Bronchial epithelial cell (primary cell): ENCODE data around the gene ACP1. TPM values are rescaled to one million over a fixed set of nuclear protein-coding genes. Genes with fewer than 3 reads are reported as not detected.

Source experiments
- DNase-seq: peaks from one replicate; pipeline ENCODE4 v3.0.0-alpha.2; 2010; ENCODE audit warnings: low read depth
- FAIRE-seq: peaks from 2 replicates; lab custom pipeline; 2011; peaks lifted over from hg19 to GRCh38; lab: Jason Lieb, UNC
- H3K27me3 ChIP-seq: 2 replicates; pipeline ENCODE4 v1.5.1; 2011; ENCODE audit warnings: low read length; ENCODE audit not compliant: control insufficient read depth, insufficient read depth
- H3K36me3 ChIP-seq: 2 replicates; pipeline ENCODE4 v1.5.1; 2011; ENCODE audit warnings: low read length; ENCODE audit not compliant: control insufficient read depth, insufficient read depth
- H3K4me3 ChIP-seq: 2 replicates; pipeline ENCODE4 v1.5.1; 2011; ENCODE audit warnings: mild to moderate bottlenecking, low read depth, low read length, control low read depth
- total RNA-seq: library from RNA; depleted of rRNA; stranded (reverse); fragments of >200 nt; gene quantifications from 2 replicates; pipeline ENCODE4 v1.2.1, GENCODE V29; 2014
- TF ChIP-seq, protein P1 (sequence below): IDR thresholded peaks from 2 replicates; pipeline ENCODE4 v1.5.1; 2011; ENCODE audit warnings: mild to moderate bottlenecking, moderate library complexity, low read length, control low read depth, inconsistent platforms; ENCODE audit not compliant: insufficient read depth, severe bottlenecking

The ACP1 gene
- total RNA-seq, 1 donor from 2014 or later = 106 TPM

DNA sequence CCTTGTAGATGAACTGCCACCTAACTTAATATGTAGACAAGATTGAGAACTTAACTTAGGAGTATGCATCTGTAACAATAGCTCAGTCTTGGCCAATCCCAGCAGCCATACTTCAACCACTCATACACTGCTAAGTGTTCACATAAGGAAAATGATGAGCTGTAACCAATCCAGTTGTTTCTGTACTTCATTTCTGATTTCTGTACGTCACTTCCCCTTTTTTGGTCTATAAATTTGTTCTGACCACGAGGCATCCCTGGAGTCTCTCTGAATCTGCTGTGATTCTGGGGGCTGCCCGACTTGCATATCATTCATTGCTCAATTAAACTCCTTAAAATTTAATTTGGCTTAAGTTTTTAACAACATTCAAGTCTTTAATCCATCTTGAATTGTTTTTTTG is 7.3 kb upstream of the ACP1 start:
- peaks cover 3% of the 10 kb centered on the region for H3K36me3 ChIP-seq
- TF ChIP-seq, protein P1, sequence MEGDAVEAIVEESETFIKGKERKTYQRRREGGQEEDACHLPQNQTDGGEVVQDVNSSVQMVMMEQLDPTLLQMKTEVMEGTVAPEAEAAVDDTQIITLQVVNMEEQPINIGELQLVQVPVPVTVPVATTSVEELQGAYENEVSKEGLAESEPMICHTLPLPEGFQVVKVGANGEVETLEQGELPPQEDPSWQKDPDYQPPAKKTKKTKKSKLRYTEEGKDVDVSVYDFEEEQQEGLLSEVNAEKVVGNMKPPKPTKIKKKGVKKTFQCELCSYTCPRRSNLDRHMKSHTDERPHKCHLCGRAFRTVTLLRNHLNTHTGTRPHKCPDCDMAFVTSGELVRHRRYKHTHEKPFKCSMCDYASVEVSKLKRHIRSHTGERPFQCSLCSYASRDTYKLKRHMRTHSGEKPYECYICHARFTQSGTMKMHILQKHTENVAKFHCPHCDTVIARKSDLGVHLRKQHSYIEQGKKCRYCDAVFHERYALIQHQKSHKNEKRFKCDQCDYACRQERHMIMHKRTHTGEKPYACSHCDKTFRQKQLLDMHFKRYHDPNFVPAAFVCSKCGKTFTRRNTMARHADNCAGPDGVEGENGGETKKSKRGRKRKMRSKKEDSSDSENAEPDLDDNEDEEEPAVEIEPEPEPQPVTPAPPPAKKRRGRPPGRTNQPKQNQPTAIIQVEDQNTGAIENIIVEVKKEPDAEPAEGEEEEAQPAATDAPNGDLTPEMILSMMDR = no peak
- no peaks in the 10 kb centered on the region for H3K27me3 ChIP-seq
- no peak overlapping the region for H3K4me3 ChIP-seq
- DNase-seq (no peak), FAIRE-seq (no peak)

DNA sequence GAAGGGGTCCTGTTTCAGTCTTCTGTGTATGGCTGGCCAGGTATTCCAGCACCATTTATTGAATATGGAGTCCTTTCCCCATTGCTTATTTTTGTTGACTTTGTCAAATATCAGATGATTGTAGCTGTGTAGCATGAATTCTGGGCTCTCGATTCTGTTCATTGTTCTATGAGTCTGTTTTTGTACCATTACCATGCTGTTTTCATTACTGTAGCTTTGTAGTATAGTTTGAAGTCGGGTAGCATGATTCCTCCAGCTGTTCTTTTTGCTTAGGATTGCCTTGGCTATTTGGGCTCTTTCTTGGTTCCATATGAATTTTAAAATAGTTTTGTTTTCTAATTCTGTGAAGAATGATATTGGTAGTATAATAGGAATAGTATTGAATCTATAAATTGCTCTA is 6.9 kb upstream of the ACP1 start:
- H3K4me3 ChIP-seq = no peak overlapping the region
- H3K36me3 ChIP-seq = peaks cover 3% of the 10 kb centered on the region
- FAIRE-seq (no peak), DNase-seq (no peak)
- TF ChIP-seq, protein P1 = no peak
- H3K27me3 ChIP-seq = no peaks in the 10 kb centered on the region

DNA sequence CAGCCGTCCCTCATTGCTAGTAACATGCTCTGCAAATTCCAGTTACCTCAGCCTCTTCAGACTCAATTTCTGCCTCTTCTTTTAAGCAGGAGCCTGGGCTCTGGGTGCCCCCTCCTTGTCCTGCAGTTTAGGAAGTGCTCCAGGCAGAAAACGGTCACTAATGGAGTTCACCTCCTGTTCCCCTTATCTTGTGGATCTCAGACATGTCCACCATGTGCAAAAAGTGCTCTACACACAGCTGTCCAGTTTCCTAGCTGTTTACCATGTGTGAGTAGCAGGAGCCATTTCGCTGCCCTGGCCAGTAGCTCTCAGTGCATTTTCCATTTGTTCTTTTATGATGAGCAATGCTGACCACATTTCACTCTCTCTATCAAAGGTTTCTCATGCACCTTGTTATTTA is 5.8 kb upstream of the ACP1 start:
- Histone ChIP-seq H3K4me3 (no peak overlapping the region), H3K27me3 (no peaks in the 10 kb centered on the region), H3K36me3 (peaks cover 3% of the 10 kb centered on the region)
- no peak for FAIRE-seq
- no peak for DNase-seq
- TF ChIP-seq, protein P1 = no peak

DNA sequence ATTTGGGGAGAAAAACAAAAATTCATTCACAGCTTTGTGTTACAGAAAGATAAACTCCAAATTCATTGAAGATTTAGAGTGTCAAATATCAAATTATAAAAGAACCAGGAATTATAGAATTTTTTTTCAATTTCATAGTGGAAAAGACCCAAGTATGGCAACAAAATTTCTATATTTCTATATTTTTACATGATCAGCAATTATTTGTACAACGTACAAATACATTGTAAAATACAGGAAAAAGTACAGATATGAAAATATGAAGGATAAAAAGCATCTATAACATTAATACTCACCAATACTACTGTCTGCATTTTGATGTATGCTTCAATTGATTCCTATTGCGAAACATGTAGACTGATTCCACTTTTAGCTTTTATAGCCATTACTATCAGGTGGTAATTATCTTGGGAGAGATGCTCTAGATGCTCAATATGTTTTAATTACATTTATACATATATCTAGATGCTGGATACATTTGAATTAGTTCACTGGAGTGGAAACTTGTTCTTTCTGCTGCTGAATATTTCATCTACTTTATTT is 4.9 kb upstream of the ACP1 start:
- FAIRE-seq = no peak
- DNase-seq = no peak
- peaks cover 3% of the 10 kb centered on the region for H3K36me3 ChIP-seq
- no peaks in the 10 kb centered on the region for H3K27me3 ChIP-seq
- TF ChIP-seq, protein P1 = no peak
- no peak overlapping the region for H3K4me3 ChIP-seq

DNA sequence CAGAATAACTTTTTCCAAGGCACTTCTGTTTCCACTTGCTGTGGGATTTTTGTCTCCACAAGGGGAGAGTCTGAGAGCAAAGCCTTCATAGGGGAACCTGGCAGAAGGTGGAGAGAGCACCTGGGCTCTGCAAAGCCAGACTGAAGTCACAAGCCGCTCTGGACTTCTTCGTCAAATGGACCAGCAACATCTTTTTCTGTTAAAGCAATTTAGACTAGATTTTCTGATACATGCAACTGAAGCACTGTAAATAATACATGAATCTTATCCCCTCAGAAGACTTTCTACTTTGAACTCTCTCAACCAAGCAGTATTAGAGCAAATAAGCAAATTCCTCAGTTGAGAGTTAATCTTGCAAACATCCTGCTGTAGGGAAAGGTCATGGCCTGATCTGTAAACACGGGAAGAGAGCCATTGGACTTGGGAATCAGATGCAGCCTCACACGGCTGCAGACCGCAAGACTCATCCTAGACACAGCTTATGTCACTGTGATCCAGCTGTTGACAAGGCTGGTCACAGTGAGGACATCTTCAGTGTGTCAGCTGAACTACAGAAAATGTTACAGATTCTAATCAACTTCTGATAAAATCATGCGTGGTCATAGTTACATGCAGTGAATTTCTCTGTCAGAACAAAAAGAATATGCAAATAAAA is 4.1 kb upstream of the ACP1 start:
- Histone ChIP-seq H3K36me3 (peaks cover 3% of the 10 kb centered on the region), H3K27me3 (no peaks in the 10 kb centered on the region), H3K4me3 (no peak overlapping the region)
- FAIRE-seq (peak; percentile 18), DNase-seq (no peak)
- TF ChIP-seq, protein P1 = no peak
